GM10847 (cell line): ENCODE results near the gene TSLP.

ENCODE experiments used
- POLR2A ChIP-seq: IDR thresholded peaks from 2 replicates; pipeline ENCODE4 v1.6.1; 2011; ENCODE audit not compliant: insufficient read length; ENCODE audit errors: extremely low read depth

TSLP gene

DNA sequence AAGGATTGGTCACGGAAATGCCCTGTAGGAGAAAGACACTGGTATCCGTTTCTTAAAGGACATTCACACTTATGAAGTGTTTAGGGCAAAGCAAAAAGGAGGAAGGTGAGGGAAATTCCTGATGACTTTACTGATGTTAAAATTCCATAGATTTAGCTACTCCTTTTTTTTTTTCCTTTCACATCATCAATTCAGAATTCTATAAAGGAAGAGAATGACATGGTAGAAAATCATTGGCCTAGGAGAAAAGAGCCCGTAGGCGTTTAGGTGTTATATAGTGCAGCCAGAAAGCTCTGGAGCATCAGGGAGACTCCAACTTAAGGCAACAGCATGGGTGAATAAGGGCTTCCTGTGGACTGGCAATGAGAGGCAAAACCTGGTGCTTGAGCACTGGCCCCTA is at the start of gene TSLP:
TSS of gene TSLP (plus strand) at position 301 of the 400 bp plus-strand sequence. CDS start 178 bp downstream, outside the sequence.
- no peak for TF ChIP-seq POLR2A

- TF ChIP-seq POLR2A: no peak
These were observed 49.2 kb upstream of the TSLP start for GRCh38 chr5:111022301-111022700.

DNA sequence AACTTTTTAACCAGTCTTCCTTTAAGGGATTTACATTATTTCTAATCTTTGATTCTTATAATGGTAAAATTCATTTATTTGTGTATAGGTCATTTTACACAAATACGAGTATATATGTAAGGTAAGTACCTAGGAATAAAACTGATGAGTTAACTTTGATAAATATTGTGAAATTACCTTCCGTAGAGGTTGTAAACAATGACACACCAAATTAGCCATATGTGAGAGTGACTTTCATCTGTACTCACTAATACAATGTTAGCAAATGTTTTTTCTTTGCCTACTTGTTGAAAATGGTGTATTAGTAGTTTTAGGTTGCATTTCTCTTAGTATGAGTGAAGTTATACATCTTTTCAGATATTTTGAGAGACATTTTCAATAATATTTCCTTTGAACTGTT is 42.6 kb upstream of the TSLP start:
- TF ChIP-seq POLR2A: no peak

- TF ChIP-seq POLR2A: no peak
These were observed 27.6 kb upstream of the TSLP start for GRCh38 chr5:111043712-111044506.

DNA sequence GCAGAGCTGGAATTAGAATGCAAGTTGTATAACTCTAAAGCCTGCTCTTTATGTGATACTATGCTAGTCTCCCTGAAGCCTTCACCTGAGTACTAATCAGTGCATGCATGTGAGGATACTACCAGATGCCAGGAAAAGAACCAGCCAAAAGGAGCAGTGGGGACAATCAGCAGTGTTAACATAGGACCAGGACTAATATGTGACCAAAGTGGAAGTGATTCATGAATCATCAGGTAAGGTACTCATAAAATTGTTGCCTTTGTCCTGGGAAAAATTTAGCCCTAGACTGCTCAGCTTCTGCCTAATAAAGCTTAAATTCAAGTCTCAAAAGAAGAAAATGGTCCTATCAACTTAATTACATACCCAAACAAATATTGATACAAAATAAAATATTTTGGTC is 13.4 kb upstream of the TSLP start:
- no peak for TF ChIP-seq POLR2A

DNA sequence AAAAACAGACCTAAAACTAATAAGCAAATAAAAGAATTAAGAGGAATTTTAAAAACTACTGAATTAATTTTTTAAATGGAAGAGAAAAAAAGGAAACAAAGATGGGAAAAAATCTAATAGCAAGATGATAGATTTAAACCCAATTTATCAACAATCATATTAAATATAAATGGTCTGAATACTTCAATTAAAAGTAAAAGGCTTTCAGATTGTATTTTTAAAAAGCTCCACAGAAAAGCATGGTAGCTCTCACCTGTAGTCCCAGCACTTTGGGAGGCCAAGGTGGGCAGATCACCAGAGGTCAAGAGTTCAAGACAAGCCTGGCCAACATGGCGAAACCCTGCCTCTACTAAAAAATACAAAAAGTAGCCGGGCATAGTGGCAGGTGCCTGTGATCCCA is 11.3 kb upstream of the TSLP start:
- TF ChIP-seq POLR2A: no peak

- no peak for TF ChIP-seq POLR2A
These were observed 9.9 kb upstream of the TSLP start for GRCh38 chr5:111061618-111062017.

GRCh38 chr5:111063709-111064322 is 7.7 kb upstream of the TSLP start:
- no peak for TF ChIP-seq POLR2A

DNA sequence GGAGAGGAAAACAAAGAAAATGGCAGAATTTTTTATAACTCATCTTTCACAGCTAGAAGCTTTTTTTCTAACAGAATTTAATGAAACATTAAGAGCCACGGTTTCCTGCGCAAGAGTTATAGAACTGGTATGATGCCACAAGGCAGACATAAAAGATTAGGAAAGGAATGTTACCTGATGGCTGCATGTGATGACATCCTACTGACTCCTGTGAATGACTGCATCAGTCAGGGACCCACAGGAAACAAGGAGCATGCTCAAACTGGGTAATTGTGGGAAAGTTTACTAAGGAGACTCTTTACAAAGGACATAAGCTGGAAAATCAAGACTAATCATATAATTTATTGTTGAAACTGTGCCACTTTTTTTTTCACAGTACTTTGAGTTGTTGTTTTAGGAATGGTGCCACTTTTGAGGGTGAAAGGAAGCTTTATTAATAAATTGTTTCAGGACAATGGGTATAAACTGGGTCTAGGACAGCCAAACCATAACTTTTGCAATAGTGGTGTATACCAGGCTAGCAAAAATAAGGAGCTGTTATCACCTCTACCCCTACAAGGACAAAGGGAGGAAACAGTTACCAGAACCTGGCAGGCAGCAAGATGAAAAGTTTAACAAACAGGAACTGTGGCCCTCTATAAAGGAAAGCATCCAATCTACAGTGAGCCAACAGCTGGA is 5.1 kb upstream of the TSLP start:
- TF ChIP-seq POLR2A: no peak

- TF ChIP-seq POLR2A: no peak
These were observed 3.3 kb upstream of the TSLP start for GRCh38 chr5:111068213-111068612.

DNA sequence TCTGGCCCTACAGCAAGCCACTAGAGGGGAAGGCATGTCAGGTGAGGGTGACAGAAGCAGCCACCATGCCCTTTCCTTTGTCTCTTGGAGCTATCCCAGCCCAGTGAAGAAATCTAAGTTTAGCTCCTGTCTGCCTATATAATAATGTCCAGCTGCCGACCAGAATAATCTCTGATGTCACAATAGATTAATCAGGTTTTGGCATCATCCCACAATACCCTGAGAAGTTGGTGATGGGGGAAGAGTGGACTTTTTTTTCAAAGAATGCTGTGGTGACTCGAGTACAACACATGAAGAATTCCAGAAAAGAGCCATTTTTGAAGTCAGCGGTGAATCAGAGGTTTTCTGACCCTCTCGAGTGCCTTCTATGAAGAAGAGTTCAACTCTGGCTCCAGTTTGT is 1.7 kb upstream of the TSLP start:
- no peak for TF ChIP-seq POLR2A

- TF ChIP-seq POLR2A: no peak
These were observed 1.0 kb upstream of the TSLP start for GRCh38 chr5:111070272-111071134.

DNA sequence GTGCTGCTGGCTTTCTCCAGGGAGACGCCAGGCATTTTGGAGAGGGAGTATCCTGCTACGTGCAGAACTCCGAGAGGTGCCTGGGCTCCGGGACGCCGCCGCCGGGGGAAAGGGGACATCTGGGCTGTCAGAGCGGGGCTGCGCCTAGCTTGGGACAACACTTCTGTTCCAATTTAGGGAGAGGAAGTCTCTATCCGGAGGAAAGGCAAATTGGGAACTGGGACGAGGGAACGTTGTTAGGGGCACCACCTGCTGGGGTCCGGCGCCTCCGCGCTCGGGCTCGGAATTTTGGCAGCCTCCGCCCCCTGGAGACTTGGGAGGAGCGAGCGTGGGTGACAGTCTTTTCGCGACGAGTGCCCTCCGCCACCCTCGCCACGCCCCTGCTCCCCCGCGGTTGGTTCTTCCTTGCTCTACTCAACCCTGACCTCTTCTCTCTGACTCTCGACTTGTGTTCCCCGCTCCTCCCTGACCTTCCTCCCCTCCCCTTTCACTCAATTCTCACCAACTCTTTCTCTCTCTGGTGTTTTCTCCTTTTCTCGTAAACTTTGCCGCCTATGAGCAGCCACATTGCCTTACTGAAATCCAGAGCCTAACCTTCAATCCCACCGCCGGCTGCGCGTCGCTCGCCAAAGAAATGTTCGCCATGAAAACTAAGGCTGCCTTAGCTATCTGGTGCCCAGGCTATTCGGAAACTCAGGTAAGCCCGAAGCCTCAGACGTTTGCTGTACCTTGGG is 1.6 kb downstream of the TSLP start:
- TF ChIP-seq POLR2A: no peak

DNA sequence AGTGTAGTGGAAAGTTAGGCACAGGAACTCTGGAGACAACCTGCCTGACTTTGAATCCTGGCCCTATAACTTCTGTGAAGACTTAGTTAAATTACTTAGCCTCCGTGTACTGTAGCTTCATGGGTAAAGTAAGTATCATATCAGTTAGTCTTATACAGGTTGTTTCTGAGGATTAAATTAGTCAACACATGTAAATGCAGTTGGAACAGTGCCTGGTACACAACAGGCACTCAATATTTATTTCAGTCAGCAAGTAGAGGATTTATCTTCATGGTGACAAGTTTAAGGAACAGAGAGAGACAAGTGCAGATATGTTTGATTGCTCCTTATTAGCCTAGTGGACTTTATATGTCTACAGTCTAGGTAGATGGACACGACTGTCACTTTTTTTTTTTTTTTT is 2.7 kb downstream of the TSLP start:
- no peak for TF ChIP-seq POLR2A

GRCh38 chr5:111075520-111075919 is 4.0 kb downstream of the TSLP start:
- no peak for TF ChIP-seq POLR2A
